ENCODE data around the gene PPME1.

Gene PPME1

DNA sequence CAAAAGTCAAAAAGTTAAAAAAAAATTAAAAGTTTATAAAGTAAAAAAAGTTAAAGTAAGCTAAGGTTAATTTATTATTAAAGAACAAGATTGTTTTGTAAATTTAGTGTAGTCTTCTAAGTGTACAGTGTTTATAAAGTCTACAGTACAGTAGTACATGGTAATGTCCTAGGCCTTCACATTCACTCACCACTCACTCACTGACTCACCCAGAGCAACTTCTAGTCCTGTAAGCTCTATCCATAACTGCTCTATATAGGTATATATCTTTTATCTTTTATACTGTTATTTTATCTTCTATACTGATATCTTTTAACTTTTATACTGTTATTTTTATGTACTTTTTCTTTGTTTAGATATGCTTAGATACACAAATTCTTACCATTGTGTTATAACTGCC lies 11.4 kb upstream of the PPME1 start:
- no peak for DNase-seq (ENCODE audit: low read depth in 2 of 2)

- no peak for DNase-seq (ENCODE audit: low read depth in 2 of 2)
Measured at GRCh38 chr11:74162681-74163467, 8.2 kb upstream of the PPME1 start.

DNA sequence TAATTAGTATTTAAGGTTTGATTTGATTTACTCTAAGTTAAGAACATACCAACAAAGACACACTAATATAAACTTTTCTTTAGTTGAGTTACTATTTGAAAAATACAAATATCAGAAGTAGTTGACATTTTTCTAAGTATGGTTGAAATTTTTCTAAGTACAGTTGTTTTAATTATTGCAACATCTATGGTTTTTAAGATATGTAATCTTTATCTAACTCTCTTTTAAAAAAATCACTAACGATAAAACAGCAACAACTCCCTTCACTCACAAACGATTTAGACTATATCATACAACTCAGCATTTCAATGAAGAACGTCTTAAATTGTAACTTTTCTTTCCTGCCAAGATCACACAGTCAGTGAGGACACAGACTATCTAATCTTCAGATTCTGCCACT lies 2.3 kb upstream of the PPME1 start:
- no peak for DNase-seq (ENCODE audit: low read depth in 2 of 2)

DNA sequence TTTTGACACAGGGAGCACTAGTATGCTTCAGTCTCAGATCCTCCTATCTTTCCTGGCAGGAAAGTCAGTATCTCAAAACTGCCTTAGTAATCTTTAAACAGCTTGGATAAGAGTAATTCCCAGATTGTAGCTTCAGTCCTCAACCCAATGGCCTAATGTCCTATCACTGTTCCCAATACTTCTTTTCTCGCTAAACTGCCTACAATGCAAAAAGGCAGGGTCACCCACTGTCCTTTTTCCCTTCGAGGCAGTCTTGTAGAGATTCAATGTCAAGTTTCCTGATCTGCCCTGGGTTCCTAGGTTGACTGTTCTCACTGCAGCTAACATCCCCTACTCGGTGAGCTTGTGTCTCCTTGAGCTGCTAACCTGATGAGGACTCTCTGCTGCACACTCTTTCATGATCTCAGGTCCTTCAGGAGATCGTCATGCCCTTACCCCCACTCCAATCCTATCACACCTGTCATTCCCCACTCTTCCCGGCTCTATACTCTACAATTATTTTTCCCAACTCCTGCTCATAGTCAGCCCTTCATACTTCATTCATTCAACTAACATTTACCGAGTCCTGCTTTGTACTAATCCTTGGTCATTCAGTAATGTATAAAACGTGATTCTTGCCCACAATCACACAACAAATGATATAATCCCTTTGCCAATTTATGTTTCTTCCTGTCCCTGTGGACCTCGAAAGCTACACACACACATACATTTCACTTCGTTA lies 1.2 kb upstream of the PPME1 start:
- no peak for DNase-seq (ENCODE audit: low read depth in 2 of 2)

GRCh38 chr11:74171630-74171968 lies 510 bp downstream of the PPME1 start:
- DNase-seq (ENCODE audit: low read depth in 2 of 2) = no peak

- no peak for DNase-seq (ENCODE audit: low read depth in 2 of 2)
Measured at GRCh38 chr11:74171997-74172396, 908 bp downstream of the PPME1 start.

GRCh38 chr11:74175920-74176319 lies 4.8 kb downstream of the PPME1 start:
- no peak for DNase-seq (ENCODE audit: low read depth in 2 of 2)

DNA sequence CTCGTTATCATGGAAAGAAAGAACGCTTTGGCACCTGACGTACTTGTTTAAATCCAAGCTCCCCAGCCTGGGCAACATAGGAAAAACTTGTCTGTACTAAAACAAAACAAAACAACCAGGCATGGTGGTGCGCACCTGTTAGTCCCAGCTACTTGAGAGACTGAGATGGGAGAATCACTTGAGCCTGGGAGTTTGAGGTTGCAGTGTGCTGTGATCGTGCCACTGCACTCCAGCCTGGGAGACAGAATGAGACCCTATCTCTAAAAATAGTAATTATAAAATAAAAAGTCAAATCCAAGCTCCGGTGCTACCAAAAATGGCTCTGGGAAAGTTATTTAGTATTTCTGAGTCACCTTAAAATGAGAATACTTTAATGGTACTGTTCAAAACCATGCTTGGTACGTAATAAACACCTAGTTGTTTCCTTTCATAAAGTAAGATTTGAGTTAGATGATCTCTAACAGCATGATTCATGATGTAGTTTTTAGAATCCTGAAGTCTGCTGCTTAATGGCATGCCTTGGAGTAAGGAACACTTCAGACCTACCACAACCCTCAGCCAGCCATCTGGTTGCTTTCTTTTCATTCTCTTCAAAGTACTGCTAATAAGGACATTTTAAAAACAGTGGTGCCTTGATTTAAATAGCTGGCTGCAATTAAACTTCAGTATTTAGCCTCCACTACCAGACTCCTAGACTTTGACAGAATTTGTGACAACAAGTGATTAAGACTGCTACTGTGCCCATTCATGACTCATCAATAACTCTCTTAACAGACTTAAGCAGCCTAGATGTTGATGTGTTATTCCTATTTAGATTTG lies 8.4 kb downstream of the PPME1 start:
- DNase-seq (ENCODE audit: low read depth in 2 of 2) = no peak

- no peak for DNase-seq (ENCODE audit: low read depth in 2 of 2)
Measured at GRCh38 chr11:74182635-74183034, 11.5 kb downstream of the PPME1 start.

DNA sequence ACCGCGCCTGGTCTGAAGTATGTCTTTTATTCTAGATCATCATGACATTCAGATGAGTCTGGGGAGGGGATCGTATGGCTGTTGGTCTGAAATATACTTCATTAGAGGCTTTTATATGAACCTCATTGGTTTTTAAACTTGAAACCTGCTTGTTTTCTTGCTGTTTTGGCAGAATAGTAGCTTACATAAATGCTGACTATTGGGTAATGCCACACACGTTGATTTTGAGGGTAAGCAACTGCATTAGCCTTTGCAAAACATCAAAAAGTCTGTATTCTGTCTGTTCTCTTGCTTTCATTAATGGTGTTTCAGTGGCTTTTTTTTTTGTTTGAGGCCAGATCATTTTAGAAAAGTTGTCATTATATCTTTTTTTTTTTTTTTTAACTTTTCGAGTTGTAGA lies 14.2 kb downstream of the PPME1 start:
- DNase-seq (ENCODE audit: low read depth in 2 of 2) = no peak

DNA sequence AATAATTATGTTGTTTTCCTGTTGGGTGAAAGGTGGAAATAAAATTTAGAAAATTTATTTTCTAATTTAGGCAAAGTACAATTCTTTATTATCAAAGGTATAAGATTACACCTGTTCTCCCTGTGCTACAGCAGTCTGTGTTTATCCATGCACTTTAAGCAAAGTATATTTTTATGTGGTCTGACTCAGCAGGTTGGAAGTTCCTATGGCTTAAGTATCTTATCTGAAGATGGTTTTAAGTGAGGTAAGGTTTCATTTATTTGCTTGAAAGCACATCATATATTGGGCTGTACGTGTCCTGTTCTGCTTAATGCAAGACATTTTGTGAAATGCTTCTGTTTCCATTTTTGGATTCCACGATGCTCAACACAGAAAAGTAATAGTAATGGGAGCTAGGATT lies 14.6 kb downstream of the PPME1 start:
- no peak for DNase-seq (ENCODE audit: low read depth in 2 of 2)

- DNase-seq (ENCODE audit: low read depth in 2 of 2) = no peak
Measured at GRCh38 chr11:74195828-74196227, 24.7 kb downstream of the PPME1 start.

DNA sequence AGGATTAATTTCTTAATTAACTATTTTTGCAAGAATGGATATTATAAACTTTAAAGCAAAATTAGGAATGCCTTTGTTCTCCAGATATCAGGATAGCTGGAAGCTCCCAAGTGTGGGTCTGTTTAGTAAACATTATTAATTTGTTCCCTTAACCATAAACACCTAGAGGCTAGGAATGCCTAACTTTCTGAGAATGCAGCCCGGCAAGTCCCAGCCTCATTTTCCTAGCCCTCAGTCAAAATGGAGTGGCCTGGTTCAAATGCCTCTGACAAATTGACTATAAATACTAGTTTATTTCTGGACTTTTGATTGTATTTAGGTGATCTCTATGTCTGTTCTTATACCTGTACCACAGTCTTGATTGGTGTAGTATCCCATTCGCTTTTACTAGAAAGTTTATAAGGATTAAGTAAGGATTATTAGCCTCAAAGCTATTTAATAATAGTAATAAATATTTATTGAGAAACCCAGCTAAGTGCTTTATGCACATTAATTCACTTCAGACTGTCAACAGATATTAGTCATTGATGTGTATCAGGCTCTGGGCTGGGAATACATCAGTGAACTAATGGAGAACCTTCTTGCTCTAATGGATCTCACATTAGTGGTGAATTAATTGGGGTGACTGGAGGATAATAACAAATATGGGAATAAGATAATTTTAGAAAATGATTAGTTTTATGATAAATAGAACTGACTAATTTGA lies 25.8 kb downstream of the PPME1 start:
- DNase-seq (ENCODE audit: low read depth in 2 of 2) = no peak

GRCh38 chr11:74203966-74204365 lies 32.9 kb downstream of the PPME1 start:
- DNase-seq (ENCODE audit: low read depth in 2 of 2) = no peak

DNA sequence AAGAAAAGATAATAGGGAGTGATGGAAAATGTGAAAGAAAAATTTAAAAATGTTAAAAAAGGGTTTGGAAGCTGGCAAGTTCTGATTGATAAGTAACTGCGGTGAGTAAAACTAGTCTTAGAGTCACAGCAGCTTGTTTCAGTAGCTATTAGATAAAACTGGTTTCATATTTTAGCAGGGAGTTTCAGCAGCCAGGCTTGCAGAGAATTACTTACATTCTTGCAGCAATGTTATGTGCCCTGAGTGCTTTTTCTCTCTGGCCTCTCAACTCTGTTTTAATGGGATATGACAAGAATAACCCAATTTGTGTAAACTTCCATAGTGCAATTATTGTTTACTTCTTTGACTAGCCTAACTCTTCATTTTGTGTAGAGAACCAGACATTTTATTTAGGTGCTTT lies 33.6 kb downstream of the PPME1 start:
- DNase-seq (ENCODE audit: low read depth in 2 of 2) = no peak

DNA sequence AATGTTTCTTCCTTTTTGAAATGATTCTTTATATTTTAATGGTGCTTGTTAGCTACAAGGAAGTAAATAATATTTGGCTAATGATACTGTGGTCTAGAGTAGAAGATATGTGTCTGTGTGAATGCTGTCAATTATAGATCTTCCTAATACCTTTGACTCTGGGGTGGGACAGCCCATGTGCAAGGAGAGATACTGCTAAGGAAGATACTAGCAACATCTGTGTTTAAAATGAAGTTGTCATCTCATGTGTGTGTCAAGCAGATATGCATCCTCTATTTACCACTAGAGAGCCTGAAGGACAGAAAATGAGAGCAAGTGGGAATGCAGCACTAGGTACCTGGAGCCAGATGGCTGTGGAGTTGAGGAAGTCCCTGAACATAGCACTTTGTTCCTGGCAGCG lies 34.1 kb downstream of the PPME1 start:
- DNase-seq (ENCODE audit: low read depth in 2 of 2) = no peak

- no peak for DNase-seq (ENCODE audit: low read depth in 2 of 2)
Measured at GRCh38 chr11:74206746-74207145, 35.7 kb downstream of the PPME1 start.

- DNase-seq (ENCODE audit: low read depth in 2 of 2) = no peak
Measured at GRCh38 chr11:74208507-74208906, 37.4 kb downstream of the PPME1 start.

DNA sequence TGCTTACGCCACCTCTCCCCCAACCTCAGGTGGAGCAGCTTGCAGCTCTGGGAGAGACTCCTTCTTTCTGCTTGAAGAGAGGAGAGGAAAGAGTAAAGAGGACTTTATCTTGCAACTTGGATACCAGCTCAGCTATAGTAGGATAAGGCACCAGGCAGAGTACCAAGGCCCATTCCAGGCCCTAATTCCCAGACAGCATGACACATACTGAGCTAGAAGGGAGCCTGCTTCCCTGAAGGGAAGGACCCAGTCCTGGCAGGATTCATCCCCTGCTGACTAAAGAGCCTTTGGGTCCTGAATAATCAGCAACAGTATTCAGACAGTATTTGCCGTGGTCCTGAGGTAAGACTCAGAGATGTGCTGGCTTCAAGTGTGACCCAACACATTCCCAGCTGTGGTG lies 41.4 kb downstream of the PPME1 start:
- DNase-seq (ENCODE audit: low read depth in 2 of 2) = no peak

DNA sequence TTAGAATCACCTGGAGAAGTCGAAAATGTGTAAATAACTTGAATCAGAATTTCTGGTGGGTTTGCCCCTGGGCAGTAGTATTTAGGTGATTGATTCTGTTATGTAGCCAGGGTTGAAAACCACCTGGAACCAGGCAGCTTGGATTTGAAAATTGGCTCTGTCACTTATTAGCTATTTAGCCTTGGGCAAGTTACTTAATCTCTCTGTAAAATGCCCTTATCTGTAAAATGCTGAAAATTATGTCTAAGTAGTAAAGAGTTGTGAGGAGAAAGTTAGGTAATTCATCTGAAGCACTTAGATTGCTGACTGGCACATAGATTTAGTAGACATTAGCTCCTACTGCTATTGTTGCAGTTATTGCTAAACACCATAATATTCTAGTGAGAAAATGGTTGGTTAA lies 49.3 kb downstream of the PPME1 start:
- no peak for DNase-seq (ENCODE audit: low read depth in 2 of 2)

GRCh38 chr11:74221816-74222215 lies 50.7 kb downstream of the PPME1 start:
- no peak for DNase-seq (ENCODE audit: low read depth in 2 of 2)

DNA sequence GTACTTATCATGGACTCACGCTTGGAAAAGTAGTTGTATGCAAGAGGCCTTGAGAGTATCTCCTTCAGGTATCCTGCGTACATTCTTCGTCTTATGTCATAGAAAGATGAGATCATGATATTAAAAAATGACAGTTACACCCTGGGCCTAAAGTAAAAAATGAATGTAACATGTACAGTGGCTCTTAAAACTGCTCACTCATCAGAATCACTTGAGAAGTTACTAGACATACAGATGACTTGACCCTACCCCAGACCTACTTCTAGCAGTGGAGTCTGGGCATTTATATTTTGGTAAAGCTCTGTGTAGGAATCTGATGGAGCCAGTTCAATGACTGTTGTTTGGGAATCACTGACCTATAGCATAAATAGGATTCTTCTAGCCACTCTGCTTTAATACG lies 54.5 kb downstream of the PPME1 start:
- DNase-seq (ENCODE audit: low read depth in 2 of 2) = no peak

All from activated CD4-positive, alpha-beta T cell treated with anti-CD3 and anti-CD28 coated beads for 24 hours (primary cell).